Vagina (tissue), 2 donors: ENCODE results near the gene SLC30A2. TPM values are rescaled to one million over a fixed set of nuclear protein-coding genes. Genes with fewer than 3 reads are reported as not detected.

ENCODE experiments used
- DNase-seq, 2 donors: peaks; one replicate each; pipeline ENCODE4 v3.0.0-alpha.2; 2017; ENCODE audit errors: extremely low spot score in 2 of 2
- H3K27ac ChIP-seq: fragments of 200-600 bp; sonication (generic); one replicate; pipeline ENCODE4 v1.5.1; 2019
- H3K27me3 ChIP-seq: fragments of 200-600 bp; sonication (generic); one replicate; pipeline ENCODE4 v1.5.1; 2019
- H3K36me3 ChIP-seq, 2 donors: fragments of 200-600 bp; sonication (generic); one replicate each; pipeline ENCODE4 v1.5.1; 2017 to 2019
- H3K4me1 ChIP-seq: fragments of 200-600 bp; sonication (generic); one replicate; pipeline ENCODE4 v1.5.1; 2019
- H3K4me3 ChIP-seq, 2 donors: fragments of 200-600 bp; sonication (generic); 1 replicate in 1 of 2; 2 replicates in 1 of 2; pipeline ENCODE4 v1.5.1; 2016 to 2019
- H3K9me3 ChIP-seq: fragments of 200-600 bp; sonication (generic); one replicate; pipeline ENCODE4 v1.5.1; 2019
- CTCF ChIP-seq, 3 experiments: fragments of 450-650 bp in 2 of 3; fragments of 200-600 bp in 1 of 3; sonication (generic) in 1 of 3; IDR thresholded peaks; one replicate each; pipeline ENCODE4 v1.5.1; 2017 to 2019; ENCODE audit warnings: antibody characterized with exemption in 3 of 3, mild to moderate bottlenecking in 2 of 3, moderate library complexity in 2 of 3
- POLR2A ChIP-seq, 2 donors: fragments of 450-650 bp; IDR thresholded peaks; one replicate each; pipeline ENCODE4 v1.6.1; 2017; ENCODE audit warnings: antibody characterized with exemption in 2 of 2, mild to moderate bottlenecking in 2 of 2, moderate library complexity in 2 of 2
- POLR2AphosphoS5 ChIP-seq, 2 donors: sonication (generic); formaldehyde crosslinking; IDR thresholded peaks; one replicate each; pipeline ENCODE4 v1.9.0; 2017; ENCODE audit warnings: antibody characterized with exemption in 2 of 2, mild to moderate bottlenecking in 2 of 2, low read depth in 1 of 2; ENCODE audit not compliant: insufficient read depth in 1 of 2
- intact Hi-C: fragments of 100-400 bp; cut with DNase I; formaldehyde crosslinking; loops from one replicate; pipeline ENCODE4 v1.15.1; 2023
- total RNA-seq: library from RNA; depleted of rRNA; stranded (reverse); fragments of >200 nt; gene quantifications from one replicate; pipeline ENCODE4 v1.2.3, GENCODE V29; 2016

Gene SLC30A2
- total RNA-seq, 1 donor from 2014 or later = not detected

- Histone ChIP-seq H3K9me3 (no peaks in the 10 kb centered on the region), H3K27ac (no peak overlapping the region), H3K27me3 (no peaks in the 10 kb centered on the region), H3K36me3 (no peaks in the 10 kb centered on the region), H3K4me1 (peaks cover 2% of the 10 kb centered on the region), H3K4me3 (no peak overlapping the region)
- no peak for DNase-seq
- TF ChIP-seq CTCF (IDR thresholded peaks at IDR 0.05) (no peak), POLR2A (IDR thresholded peaks at IDR 0.05) (no peak), POLR2AphosphoS5 (IDR thresholded peaks at IDR 0.05; ENCODE audit: insufficient read depth in 1 of 2, low read depth in 1 of 2) (no peak)
- intact Hi-C loops = no loop called here
These were observed 35.1 kb downstream of the SLC30A2 start for GRCh38 chr1:26010825-26011224.

- Histone ChIP-seq H3K9me3 (no peaks in the 10 kb centered on the region), H3K27me3 (no peaks in the 10 kb centered on the region), H3K4me3 (no peak overlapping the region), H3K36me3 (no peaks in the 10 kb centered on the region), H3K4me1 (peaks cover 8% of the 10 kb centered on the region), H3K27ac (no peak overlapping the region)
- DNase-seq = no peak
- TF ChIP-seq POLR2AphosphoS5 (IDR thresholded peaks at IDR 0.05; ENCODE audit: insufficient read depth in 1 of 2, low read depth in 1 of 2) = no peak
- intact Hi-C loops = no loop called here
These were observed 36.0 kb downstream of the SLC30A2 start for GRCh38 chr1:26009796-26010447.

GRCh38 chr1:26006710-26007109 is 39.2 kb downstream of the SLC30A2 start:
- H3K36me3 ChIP-seq = no peaks in the 10 kb centered on the region
- H3K27me3 ChIP-seq = no peaks in the 10 kb centered on the region
- peaks cover 8% of the 10 kb centered on the region for H3K4me1 ChIP-seq
- DNase-seq = no peak
- no peak overlapping the region for H3K4me3 ChIP-seq
- intact Hi-C loops = no loop called here
- no peak for TF ChIP-seq POLR2AphosphoS5 (IDR thresholded peaks at IDR 0.05; ENCODE audit: insufficient read depth in 1 of 2, low read depth in 1 of 2)
- no peak for TF ChIP-seq CTCF (IDR thresholded peaks at IDR 0.05)
- TF ChIP-seq POLR2A (IDR thresholded peaks at IDR 0.05) = no peak
- no peaks in the 10 kb centered on the region for H3K9me3 ChIP-seq
- no peak overlapping the region for H3K27ac ChIP-seq

DNA sequence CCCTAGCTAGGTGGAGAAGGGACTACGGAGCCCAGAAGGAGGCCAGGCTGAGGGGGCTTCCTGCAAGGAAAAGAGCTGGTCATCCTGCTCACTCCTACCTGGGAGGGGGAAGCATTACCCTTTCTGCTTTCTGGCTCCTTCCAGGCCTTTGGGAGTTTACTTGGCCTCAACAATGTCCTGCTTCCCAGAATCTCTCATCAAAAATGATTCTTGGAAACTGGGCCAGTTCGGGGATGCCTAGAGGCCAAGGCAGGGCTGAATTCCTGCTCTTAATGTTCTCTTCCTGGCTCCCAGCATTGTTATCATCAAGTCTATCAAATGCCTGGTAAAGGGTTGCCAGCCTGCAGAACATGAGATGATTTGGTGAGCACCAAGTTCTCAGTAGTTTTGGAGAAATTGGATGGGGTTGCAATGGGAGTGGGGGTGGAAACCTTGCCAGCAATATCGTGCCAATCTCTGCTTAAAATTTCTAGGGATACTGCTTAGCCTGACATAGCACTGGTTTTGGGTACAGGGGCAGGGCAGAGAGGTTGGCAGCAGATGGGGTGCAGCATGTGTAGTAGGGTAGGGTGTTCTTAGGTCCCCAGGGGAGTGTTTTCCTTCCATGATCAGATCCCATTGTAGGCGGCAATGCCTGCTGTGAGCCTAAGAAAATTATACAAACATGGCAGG is 40.3 kb downstream of the SLC30A2 start:
- Histone ChIP-seq H3K36me3 (no peaks in the 10 kb centered on the region), H3K4me3 (no peak overlapping the region), H3K9me3 (no peaks in the 10 kb centered on the region), H3K27ac (no peak overlapping the region), H3K27me3 (no peaks in the 10 kb centered on the region), H3K4me1 (peaks cover 8% of the 10 kb centered on the region)
- no peak for DNase-seq
- TF ChIP-seq POLR2A (IDR thresholded peaks at IDR 0.05) (no peak), POLR2AphosphoS5 (IDR thresholded peaks at IDR 0.05; ENCODE audit: insufficient read depth in 1 of 2, low read depth in 1 of 2) (no peak), CTCF (IDR thresholded peaks at IDR 0.05) (no peak)
- intact Hi-C loops = no loop called here

GRCh38 chr1:26003756-26004155 is 42.2 kb downstream of the SLC30A2 start:
- Histone ChIP-seq H3K4me1 (peaks cover 8% of the 10 kb centered on the region), H3K36me3 (no peaks in the 10 kb centered on the region), H3K4me3 (no peak overlapping the region), H3K27ac (no peak overlapping the region), H3K9me3 (no peaks in the 10 kb centered on the region), H3K27me3 (no peaks in the 10 kb centered on the region)
- intact Hi-C loops = no loop called here
- TF ChIP-seq POLR2AphosphoS5 (IDR thresholded peaks at IDR 0.05; ENCODE audit: insufficient read depth in 1 of 2, low read depth in 1 of 2) (no peak), CTCF (IDR thresholded peaks at IDR 0.05) (no peak), POLR2A (IDR thresholded peaks at IDR 0.05) (no peak)
- DNase-seq = no peak
